Middle frontal gyrus (tissue), 1 donor: ENCODE measurements around the gene SYNDIG1.

Experiments used
- DNase-seq: peaks from one replicate; pipeline ENCODE4 v3.0.0-alpha.2; 2015; ENCODE audit warnings: low spot score; ENCODE audit errors: extremely low spot score

Gene SYNDIG1

DNA sequence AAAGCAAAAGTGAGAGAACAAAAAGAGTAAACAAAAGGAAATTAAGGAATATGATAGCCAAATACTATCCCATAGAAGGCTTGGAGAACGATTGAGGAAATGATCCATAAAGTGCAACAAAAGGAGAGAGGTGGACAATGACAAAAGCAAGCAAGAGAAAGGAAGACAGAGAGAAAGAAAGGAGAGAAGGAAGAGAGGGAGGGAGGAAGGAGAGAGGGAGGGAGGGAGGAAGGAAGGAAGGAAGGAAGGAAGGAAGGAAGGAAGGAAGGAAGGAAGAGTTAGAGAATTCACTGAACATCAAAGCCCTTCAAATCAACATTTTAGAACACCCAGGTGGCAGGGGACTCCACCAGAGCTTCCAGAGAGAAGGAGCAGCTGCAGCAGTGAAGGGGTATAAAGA lies 185.0 kb downstream of the SYNDIG1 start:
- no peak for DNase-seq

DNA sequence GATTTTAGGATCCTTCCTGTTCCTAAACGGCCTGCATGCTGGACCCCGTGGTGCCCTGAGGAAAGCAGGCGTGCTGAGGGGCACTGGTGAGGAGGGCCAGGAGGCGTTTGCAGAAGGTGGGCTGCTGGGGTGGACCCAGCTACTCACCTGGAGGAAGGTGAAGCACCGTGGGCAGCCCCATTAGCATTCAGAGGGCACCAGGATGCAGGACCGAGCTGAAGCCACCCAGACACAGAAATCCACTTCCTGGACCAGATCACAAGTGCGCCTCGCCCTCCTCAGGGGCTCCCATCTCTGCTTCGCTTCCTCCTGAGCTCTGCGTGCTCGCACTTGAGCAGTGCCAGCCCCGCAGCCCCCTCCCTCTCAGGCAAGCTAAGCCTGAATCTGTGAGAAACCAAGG lies 187.0 kb downstream of the SYNDIG1 start:
- no peak for DNase-seq

DNA sequence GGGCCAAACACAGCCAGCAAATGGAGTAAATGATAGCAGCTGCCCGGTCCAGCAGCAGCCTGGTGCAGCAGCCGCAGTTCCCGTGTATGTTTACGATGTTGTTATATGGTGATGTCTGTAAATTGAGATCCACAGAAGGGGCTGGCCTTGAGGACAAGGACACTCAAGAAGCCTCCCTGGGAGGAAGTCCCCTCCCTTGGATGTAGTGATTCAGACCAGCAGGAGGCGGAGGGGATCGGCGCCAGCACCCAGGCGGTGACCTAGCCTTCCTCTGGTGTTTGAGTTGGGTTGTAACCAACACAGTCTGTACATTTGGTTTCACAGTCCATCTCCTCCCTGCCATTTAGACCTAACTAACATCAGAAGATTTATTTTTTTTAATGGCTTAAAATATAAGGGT lies 187.8 kb downstream of the SYNDIG1 start:
- no peak for DNase-seq

DNA sequence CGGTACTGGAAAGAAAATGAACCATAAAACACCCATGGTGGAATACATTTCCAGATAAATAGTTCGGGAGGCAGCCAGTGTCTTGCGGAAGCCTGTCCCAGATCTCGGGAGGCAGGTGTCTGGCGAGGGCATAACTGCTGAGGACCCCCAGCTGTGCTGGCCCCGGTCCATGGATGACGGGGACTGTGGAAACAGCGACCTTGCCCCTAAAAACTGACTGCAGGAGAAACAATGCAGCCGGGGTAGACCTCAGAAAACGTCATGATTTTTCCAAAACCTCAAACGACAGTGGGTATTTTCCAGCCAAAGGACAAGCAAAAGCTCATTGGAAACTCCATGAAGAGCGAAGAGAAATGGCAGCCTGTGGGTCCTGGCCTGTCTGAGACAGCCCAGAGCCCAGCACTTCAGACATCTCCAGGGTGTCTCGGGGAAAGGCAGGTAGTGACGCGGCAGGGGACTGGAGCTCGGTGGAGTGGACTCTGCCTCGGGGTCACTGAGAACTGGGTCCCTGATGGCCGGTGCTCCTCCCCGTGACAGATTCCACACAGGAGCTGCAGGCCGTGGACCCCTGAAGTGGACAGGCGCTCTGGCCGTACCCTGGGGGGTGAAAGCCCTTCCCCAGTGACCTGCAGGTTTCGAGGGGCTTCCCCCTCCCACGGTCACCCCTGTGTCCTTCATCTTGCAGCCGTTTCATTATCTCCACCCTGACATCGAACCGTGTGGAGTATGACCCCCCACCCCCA lies 188.6 kb downstream of the SYNDIG1 start:
- no peak for DNase-seq

DNA sequence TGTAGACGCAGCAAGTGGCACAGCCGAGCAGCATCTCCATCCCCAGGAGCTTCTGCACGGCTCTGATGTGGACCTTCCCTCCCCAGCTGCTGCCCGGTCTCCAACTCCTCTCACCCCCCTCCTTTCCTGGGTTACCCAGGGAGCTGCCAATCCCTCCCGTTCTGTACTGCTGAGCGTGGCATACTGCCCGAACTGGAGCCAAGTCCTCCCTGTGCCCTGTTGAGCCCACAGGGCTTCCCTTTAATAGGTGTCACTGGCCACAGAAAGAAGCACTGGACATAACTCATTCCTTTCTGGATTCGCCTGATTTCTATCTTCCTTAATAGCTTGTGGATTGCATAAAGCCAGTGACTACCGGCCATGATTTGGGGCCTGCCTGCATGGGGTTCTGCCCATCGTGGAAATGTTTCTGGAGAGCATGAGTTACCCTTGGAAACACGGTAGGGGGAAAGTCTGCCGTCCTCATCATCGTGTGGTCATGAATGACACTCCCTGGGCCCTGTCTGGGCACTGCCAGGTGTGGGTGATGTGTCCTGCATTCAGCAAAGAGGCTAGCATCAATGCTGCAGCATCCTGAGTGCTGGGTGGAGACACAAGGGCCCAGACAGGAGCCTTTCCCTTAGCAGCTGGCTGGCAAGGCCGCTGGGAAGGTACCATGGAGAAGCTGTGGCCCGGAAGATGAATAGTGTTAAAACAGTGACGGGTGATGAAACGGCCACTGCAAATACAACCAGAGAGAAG lies 189.7 kb downstream of the SYNDIG1 start:
- no peak for DNase-seq

DNA sequence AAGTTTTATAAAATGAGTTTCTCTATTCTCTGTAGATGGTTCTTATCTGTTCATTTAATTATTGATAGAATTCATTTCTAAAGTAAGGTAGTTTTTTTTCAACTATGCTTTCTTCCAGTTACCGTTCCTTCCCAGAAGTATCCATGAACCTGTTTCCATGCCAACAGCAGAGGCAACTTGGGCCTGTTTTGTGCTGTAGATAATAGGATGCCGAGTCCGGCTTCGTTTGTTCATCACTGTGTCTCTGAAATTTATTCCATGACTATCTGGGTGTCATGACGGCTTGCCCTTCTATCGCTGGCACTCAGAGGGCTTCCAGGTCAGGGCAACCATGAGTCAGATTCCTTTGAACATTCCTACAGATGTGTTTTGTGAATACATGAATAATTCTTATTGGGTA lies 190.4 kb downstream of the SYNDIG1 start:
- DNase-seq: no peak

DNA sequence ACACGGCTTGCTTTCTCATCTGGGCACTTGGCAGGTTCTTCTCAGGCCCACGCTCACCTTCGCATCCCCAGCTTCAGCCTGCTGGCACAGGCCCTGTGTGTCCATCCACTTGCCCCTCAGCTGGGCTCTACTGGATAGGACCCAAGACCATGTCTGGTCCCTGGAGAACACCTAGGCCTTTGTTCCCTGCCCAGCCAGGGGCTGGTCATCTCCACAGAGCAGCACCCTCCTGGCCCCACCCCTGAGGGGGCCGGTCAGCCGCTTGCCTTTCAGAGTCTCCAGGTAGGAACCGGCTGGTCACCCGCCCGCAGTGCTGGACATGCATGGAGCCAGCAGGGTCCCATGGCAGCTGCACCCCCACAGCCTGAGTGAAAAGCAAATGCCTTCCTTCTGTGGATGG lies 191.2 kb downstream of the SYNDIG1 start:
- DNase-seq: no peak

DNA sequence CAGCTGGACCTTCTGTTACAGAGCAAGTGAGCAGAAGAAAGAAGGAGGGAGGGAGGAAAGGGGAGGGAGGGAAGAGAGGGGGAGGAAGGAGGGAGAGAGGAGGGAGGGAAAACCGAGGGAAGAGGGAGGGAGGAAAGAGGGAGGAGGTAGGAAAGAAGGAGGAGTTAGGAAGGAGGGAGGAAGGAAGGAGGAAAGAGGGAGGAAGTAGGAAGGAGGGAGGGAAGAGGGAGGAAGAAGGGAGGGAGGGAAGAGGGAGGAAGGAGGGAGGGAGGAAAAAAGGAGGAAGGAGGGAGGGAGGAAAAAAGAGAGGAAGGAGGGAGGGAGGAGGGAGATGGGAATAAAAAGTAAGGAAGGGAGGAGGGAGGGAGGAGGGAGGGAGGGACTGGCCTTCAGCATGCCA lies 191.8 kb downstream of the SYNDIG1 start:
- DNase-seq: no peak

DNA sequence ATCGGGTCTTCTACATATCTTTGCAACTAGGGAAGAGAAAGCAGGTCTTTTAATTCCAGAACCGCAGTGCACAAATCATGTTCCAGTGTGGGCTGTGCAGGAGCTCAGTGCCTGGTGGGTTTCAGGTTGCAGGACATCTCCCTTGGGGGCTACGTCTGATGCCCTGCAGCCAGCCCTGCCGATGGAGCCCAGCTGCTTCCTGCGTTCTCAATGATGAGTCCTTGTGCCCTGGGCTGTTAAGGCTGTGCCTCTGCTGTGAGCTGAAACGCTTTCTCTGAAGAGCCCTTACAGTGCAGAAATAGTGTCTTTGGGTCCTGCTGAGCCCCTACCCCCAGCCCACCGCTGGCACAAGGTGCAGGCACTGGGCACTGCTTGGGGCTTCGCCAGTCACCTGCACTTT lies 192.9 kb downstream of the SYNDIG1 start:
- DNase-seq: no peak

DNA sequence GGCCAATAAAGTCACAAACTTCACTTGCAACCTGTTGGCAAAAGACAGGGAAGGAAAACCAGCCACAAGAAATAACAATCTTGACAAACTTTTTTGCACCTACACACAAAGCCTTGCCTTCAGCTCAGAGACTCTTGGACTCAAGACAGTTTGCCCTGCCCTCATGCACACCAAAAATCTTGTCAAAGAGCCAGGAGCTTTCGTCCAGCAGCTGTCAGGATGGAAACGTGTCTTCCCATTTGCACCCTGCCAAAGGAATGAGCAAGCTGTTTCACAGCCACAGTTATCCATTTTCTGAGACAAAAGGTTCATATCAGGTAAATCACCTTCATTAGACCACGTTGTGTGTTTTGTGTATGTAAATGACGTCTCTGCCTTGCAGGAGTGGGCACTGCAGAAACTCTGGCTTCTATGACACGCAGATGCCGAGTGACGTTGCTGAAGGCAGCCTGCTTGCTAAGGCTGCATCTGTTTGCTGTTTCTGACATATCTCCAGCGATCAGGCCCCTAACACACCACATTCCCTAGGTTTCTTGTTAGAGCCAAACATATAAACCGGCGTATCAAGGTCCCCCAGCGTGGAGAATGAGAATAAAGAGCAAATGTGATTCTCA lies 193.4 kb downstream of the SYNDIG1 start:
- no peak for DNase-seq

DNA sequence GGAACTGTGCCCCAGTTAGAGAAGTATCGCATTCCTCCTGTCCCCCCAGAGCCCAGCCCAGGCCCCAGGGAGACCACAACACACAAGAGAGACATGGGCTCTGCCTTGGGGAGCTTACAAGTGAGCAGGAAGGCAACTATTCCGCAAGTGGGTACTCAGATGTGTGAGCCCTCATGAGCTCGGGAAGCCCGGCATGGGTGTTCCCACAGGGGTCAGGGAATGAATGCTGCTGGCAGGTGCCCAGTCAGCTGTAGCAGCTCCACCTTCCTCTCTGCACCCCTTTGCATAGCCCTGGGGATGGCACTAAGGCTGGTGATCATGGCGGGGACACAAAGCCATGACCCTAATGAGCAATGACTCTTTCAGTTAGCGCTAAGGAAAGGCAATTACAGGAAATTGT lies 194.1 kb downstream of the SYNDIG1 start:
- DNase-seq: no peak

DNA sequence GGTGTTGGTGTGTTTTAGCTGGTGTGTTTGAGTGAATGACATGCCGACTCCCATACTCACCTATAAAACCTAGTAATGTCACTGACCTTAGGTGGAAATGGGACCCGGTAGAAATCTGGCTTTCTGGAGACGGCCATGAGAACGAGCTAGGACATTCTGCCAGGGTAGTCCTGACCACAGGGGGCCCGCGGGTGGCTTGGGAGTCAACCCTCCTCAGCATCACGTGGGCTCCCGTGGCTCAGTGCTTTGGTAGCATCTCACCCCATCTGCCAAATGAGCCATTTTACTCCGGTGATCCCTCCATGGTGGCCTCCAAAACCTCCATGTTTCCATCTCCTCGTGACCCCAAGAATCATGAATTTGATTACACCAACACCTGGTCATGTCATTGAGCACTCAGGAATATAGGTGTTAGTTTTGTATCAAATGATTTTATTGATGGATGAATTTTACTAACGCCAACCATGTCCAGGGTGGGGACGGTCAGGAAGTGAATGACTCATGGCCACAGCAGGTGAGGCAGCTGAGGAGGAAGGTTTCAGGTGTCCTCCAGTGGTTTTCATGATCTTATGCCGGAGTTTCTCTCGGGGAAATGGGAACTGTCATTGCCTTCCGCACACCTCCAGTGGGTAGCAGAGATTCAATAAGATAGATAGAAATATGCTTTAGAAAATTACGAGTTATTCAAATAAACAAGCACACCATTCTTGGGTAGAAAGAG lies 195.0 kb downstream of the SYNDIG1 start:
- DNase-seq: no peak

DNA sequence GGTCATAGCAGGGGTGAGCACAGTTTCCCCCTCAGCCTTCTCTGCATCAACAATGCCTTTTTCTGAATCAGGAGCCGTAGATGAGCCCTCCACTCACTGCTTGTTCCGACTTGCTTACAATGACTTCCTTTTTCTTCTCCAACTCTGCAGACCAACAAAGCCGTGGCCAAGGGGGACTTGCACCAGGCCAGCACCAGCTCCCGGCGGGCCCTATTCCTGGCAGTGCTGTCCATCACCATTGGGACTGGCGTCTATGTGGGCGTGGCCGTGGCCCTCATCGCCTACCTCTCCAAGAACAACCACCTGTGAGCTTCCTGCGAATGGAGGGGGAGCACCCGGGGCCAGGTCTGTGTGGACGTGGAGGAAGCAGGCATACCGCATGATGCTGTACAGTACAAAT lies 195.8 kb downstream of the SYNDIG1 start:
- no peak for DNase-seq

DNA sequence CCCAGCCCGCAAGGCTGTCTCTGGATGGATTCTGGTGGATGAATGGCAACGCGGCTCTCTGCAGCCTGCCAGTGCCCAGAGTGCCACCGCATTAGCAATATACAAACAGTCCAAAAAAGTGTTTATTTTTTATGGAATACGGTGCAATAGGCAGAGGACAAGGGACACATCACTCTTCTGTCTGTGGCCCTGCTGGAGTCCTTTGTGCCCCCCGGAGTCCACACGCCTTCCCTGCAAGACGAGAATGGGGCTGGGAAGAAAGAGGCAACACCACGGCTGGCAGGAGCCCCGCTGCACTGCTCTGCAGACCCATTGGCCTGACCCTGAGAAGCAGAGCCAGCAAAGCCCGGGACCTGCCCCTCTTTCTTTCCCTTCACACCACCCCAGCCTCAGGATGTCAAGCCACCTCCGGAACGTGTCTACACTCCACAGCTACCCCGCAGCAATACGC lies 196.3 kb downstream of the SYNDIG1 start:
- no peak for DNase-seq

DNA sequence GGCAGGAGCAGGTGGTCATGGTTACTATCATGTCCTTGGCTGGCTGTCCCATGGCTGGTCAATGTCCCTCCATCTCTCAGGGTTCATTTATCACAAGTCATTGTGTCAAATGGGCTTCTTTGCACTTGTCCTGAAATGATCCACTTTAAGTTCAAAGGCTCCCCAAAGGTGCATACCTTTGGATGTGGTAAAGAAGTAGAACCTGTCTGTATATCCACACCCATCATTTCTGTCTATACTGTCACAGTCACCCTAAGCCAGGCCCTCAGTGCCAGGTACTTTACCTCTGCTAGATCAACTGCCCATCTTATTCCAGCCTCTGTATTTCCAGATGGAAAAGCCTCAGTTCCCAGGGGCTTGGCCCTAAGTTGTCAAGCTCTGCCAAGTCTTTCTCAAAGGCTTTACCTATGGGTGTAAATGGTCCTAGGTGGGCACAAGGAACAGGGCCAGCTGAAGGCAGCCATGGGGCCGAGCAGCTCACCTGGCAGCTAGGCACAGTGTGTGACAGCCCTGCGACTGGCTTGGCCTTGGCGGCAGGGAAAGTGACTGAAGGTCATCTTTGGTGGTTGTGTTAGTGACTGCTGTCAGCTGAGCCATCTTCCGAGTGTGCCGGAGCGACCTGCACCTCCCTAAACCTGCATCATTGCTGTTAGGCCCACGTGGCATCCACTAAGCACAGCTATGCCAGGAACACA lies 198.4 kb downstream of the SYNDIG1 start:
- no peak for DNase-seq

DNA sequence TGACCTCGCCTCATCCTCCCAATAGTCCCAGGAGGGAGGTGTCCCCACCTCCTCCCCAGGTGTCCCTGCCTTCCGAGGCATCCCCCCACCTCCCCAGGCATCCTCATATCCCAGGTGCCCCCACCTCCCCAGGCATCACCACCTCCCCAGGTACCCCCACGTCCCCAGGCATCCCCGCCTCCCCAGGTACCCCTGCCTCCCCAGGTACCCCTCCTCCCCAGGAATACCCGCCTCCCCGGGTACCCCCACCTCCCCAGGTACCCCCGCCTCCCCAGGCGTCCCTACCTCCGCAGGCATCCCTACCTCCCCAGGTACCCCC lies 198.9 kb downstream of the SYNDIG1 start:
- no peak for DNase-seq

DNA sequence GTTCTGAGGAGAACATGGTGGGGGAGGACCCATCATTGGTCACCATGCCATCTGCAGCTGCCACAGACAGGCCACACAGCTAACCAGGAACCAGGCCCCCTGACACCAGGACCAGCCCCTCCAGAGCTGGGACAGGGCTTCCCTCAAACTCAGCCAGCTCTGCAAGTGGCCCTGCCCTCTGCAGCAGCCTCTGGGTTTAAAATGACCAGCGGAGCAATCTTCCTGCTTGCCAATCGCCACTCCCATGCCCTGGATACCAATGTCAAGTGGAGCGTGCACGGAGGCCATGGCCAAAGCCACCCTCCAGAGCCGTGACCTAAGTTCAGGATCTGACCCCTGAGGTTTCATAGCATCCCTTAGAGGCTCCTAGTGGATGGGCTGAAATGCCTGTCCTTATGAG lies 199.4 kb downstream of the SYNDIG1 start:
- no peak for DNase-seq

DNA sequence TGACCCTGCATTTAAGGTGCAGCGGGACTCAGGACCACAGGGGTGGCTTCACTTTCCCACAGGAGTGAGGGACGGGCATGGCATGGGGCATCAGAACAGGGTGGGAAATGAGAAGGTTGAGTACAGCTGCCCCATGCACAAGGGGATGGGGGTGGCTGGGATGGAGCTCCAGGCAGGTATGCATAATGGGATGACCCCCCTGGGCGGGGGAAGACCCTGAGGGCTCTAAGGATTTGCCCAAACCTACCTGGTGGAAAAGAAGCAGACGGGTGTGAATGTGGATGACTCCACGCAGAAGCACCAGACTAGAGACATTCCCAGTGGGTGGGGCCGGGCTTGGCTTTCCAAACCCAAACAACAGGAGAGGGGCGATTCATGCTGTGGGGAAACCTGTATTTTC lies 200.3 kb downstream of the SYNDIG1 start:
- no peak for DNase-seq

DNA sequence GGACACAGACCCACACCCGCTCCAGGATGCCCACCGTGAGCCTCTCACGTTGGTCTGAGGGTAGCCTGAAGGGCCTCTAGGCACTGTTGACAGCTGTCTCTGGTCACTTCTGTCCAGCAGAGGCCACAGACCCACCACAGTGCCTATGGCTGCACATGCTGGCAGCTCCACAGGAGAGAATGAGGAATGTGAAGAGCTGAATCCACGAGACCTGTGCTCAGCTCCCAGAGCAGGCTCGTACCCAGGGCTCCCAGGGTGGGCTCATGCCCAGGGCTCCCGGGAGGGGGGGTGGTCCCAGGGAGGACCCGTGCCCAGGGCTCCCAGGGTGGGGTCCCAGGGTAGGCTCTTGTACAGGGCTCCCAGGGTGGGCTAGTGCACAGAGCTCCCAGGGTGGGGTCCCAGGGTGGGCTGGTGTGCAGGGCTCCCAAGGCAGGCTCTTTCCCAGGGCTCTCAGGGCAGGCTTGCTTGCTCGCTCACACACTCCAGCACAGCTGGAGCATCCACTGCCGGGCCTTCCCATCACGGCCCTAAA lies 201.0 kb downstream of the SYNDIG1 start:
- no peak for DNase-seq

DNA sequence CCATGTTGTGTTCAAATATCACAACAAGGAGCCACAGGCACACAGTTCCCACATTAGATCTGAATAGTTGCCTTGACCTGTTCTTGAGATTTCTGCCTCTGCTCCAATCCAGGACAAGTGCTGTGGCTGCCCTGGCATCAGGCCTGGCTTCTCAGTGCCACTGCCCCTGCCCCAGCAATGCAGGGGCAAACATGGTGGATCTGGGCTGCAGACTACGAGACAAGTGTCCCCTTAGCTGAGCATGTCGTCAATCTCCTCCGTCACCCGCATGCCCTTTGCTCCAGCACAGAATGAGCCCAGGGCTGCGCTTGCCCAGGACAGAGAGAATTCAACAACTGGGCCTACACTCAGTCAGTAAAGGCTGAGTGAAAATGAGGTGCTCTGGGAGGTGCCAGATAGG lies 201.6 kb downstream of the SYNDIG1 start:
- no peak for DNase-seq

DNA sequence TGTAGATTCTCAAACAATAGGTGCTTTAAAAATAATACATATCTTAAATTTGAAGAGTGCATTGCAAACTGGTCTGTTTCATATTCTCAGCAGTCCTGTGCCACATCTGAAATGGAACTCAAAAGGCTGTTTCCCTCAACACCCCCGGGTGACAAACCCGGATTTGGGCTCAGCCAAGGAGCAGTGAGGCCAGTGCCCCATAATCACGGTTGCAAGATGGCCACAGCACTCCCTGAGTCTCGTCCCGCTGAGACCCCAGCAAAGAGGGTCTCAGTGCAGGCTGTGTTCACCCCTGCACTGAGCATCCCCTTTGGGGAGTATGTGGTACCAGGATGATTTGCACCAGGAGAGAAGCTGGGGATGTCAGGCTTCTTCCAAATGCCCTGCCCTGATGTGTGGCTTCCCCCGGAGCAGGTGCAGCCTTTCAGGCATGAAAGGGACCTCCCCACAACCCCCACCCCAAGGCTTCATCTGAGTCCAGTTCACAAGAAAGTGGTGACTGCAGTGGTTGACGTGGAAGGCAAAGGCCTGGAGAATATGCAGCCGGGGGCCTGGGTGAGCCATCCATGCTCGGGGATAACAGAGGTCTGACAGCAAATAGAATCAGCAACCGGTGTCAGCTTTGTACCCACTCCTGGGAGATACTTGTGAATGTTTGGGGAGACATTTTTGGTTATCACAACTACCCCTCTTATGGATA lies 202.9 kb downstream of the SYNDIG1 start:
- no peak for DNase-seq
